HT-29 (cell line): Measurements from ENCODE around the gene TRAPPC10. TPM values are rescaled to one million over a fixed set of nuclear protein-coding genes. Genes with fewer than 3 reads are reported as not detected.

ENCODE experiments used
- DNase-seq: peaks from one replicate; pipeline ENCODE4 v3.0.0-alpha.2; 2015; ENCODE audit warnings: low spot score
- total RNA-seq: library from RNA; depleted of rRNA; stranded (reverse); fragments of >200 nt; shearing (Covaris generic); gene quantifications from 2 replicates; pipeline ENCODE4 v1.2.3, GENCODE V29; 2014

Gene TRAPPC10
- total RNA-seq, 1 experiment from 2014 or later: 19.0 TPM

DNA sequence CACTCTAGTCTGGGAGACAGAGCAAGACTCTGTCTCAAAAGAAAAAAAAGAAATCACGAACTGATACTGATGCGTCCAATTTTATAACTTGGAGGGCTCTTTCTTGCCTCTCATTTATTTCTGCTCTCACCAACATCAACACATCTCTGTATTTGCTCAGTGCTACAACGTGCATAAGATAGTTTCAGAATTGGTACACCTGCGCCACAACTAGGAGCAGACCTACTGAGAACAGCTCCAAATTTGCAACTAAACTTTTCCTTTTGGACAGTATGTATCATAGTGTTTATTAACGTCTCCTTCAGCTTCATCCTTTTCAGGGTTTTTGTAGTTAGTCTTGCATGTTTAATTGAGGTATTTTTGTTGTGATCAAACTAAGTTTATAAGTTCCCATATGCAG lies 27.7 kb downstream of the TRAPPC10 start:
- DNase-seq: no peak

DNA sequence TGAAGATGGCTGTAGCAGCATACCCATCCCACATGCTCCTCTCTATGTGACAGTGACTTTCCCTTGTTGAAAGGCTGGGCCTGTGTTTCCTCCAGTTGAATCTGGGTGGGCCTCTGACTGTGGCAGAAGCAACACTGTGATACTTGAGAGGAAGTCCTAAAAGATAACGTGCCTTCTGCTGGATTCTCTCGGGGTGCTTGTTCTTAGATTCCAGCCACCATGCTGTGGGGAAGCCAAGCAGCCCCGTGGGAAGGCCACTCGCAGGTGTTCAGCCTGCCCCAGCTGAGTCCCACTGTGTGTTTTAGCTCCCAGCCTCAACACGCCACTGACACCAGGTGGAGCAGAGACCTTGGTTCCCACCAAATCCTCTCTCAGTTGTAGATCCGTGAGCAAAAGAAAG lies 31.5 kb downstream of the TRAPPC10 start:
- no peak for DNase-seq

DNA sequence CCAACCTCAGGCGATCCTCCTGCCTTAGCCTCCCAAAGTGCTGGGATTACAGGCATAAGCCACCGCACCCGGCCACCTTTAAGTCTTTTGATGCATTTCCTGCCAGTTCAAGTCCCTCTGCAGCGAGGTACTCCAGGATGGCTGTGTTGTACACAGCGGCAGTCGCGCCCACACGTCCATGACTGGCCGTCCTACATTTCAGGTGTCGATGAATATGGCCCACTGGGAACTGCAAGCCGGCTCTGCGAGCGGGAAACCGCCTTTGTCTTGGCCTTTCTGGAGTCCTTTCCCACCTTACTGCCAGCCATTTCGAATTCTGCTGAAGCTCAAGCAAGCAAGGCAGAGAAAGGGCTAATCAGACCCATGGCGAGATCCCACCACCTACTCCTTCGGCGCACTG lies 34.6 kb downstream of the TRAPPC10 start:
- DNase-seq: no peak

DNA sequence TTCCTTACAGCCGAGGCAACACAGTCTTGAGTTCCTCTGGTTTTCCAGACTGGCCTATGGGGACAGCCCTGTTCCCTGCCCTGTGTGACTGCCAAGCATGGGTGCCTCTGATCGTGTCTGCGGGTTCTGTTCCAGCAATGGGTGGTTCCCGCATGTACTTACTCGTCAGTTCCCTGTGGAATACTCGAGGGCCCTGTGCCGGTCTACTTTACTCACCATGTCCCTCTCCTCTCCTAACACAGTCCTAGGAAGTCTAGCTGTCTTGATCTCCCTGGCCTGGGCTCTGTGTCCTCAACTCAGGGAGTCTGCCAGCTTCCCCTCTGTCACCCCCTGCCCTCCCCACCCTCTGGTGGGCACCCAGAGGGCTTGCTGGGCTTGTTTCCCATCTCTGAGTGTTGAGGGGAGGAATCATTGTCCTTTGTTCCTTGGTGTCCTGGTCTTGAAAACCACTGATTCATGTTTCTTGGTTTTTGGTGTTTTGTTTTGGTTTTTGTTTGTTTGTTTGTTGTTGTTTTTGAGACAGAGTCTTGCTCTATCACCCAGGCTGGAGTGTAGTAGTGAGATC lies 36.0 kb downstream of the TRAPPC10 start:
- no peak for DNase-seq

DNA sequence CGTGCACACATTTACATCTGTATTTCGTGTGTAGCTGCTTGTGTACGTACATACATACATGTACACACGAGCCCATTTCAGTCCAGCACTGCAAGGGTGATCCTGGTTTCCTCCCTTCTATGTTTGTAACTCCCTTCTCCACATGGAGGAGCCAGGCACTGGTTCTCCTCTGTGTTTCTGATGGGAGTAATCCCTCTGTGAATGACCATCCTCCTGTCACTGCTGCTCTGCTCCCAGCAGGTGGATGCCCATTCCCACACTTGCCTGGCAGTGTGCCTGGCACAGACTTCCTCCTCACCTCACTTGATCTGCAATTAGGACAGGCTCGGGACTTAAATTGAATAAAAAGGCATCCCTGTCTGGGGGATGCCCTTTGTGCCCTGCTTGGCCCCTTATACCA lies 37.1 kb downstream of the TRAPPC10 start:
- no peak for DNase-seq

DNA sequence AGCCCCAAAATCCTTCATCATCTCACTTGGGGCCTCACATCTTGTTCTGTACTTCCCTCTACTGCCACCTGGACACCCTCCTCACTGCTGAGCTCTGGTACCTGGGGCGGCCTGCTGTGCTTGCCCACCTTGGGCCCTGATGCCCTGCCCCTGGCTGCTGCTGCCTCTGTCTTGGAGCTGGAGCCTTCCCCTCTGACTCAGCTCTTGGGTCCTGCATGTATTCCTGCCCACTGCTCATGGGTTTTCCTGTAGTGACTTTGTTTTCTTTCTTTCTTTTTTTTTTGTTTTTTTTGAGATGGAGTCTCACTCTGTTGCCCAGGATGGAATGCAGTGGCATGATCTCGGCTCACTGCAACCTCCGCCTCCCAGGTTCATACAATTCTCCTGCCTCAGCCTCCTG lies 37.5 kb downstream of the TRAPPC10 start:
- DNase-seq: no peak

DNA sequence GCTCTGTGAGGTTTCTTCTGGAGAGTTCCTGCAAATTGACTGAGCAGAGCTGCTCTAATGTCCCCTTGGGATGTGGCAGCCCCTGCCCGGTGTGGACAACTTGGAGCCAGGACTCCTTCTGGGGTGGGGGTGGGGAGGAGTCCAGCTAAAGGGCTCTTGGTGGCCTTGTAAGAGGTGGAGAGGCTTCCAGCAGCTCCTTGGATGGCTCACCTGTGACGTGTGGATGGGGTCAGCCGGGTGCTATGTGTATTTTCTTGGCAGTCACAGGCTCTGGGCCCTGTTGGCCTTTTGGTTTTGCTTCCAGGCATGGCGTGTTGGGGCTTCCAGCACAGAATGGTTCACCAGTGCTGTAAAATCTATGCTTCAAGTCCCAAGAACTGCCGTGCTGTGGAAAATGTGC lies 38.2 kb downstream of the TRAPPC10 start:
- no peak for DNase-seq

DNA sequence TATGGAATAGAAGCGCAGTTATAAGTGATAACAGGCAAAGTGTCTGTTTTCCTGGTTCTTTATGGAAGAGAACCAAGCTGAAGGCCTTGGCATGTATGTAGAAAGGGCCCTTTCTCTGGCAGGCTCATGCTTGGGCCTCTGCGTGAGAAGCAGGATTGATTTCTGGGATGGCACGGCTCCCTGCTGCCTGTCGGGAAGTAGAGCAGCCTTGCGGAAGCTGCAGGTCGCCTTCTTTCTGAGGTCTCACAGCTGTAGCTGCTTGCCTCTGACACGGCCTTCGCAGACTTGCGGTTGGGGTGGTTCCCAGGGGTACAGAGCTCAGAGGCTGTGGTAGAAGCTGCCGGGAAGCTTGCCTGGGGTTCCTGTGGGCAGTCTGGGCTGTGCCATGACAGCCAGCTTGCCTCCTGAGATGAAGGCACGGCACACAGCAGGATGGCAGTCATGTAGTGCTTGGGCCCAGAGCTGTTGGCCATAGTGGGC lies 39.4 kb downstream of the TRAPPC10 start:
- DNase-seq: no peak

DNA sequence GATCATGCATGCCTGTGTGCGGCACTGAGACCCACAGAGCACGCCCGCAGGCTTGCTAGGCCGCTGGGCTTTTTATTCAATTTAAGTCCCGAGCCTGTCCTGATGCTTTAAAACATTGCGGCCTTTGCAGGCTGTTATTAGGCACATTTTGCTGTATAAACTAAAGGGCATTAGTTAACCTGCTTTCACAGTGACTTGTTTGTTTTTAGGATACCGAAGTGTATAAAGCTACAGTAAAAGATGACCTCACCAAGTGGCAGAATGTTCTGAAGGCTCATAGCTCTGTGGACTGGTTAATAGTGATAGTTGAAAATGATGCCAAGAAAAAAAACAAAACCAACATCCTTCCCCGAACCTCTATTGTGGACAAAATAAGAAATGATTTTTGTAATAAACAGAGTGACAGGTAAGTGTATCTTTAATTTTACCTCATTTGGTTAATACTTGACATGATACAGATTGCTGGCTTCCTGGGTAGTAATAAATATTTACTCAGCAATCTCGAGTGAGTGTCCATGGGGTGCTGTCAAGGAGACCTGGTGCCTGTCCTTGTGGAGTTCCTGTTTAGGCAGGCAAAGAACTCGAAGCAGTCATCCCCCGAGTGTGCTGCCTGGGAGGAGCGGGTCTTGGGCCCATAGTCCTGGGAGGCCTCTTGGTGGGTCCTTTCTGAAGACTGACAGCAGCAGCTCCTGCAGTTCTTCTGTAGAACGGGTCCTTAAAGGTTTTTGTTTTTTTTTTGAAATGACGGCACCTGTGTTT lies 40.1 kb downstream of the TRAPPC10 start:
- DNase-seq: no peak

DNA sequence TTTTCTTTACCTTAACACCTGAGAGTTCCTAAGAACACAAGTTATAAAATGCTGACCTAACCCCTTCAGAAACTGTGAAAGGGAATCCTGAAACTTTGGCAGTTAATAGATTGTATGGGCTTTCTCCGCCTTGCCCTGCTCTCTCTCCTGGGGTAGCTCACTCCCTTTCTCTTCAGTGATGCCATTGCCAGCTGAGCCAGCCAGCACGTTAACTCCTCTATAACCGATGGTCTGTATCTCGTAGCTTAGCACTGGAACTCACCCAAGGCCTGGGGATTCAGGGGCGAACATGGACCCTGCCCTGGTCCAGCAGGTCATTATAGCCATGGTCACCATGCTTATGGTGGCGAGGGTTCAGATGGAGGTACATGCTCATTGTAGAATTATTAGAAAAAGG lies 40.7 kb downstream of the TRAPPC10 start:
- no peak for DNase-seq

DNA sequence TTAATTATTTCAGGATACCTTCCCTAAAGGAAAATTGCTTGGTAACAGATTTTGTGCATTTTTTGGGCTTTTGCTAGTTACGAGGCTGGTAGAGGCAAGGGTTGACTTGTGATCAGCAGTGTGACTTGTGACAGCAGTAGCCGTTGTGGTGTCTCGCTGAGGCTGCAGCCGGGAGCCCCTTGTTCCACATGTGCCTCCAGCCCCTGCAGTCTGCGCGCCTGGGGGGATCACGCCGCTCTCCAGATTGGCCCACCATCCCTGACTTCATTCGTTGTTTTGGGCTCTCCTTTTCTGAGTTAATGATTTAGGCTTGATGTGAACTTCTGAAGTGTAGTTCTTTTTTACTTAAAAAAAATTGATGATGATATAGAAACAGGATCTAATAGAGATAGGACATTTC lies 41.5 kb downstream of the TRAPPC10 start:
- DNase-seq: no peak

DNA sequence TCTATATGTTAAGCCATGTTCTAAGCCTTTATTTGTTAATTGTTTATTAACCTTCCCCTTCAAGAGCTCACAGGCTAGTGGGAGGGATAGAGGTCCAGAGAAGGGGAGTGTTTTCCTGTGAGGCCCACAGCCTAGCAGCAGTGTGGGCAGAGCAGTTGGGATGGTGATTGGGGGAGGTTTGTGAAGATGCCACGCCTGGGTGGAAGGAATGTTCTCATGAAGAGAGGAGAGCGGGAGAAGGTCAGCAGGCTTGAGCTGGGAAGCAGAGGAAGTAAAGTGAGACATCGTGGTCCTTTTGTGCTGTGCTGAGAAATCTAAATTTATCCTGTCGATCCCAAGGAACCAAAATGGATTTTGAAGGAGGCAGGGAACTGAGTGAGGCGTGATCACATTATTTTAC lies 42.6 kb downstream of the TRAPPC10 start:
- DNase-seq: no peak

DNA sequence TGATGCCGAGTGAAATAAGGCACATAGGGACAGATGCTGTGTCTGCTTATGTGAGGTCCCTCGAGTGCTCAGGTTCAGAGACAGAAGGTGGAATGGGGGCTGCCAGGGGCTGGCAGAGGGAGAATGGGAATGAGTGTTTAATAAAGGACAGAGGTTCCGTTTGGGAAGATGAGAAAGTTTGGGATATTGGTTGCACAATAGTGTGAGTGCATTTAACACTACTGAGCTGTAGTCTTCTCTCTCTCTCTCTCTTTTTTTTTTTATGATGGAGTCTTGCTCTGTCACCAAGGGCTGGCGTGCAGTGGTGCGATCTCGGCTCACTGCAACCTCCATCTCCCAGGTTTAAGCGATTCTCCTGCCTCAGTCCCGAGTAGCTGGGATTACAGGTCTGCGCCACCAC lies 44.9 kb downstream of the TRAPPC10 start:
- no peak for DNase-seq

DNA sequence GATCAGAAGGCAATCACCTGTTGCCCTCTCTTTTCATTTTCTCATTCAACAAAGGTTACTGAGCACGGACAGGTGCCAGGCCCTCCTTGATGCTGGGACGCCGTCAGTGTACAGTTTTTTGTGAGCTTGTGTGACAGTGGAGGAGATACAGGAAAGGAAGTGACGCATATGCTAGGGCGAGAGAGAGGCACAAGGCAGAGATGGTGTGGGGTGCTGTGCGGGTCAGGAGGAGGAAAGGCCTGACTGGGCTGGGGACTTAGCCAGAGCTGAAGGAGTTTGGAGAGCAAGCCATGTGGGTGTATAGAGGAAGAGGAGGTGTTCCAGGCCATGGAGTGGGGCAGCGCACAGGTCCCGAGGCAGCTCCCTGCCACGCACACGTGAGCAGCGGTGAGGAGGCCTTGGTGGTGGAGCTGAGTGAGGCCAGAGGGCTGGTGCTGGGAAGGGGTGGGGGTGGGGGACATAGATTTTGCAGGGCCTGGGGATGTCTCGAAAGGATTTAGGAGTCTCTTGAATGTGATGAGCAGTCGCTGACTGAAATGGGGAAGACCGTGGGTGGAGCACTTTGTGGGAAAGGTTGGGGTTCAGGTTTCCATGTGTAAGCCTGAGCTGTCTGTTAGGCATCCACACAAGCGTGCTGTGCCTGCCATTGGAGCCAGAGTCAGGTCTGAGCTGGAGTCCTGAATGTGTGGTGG lies 46.0 kb downstream of the TRAPPC10 start:
- DNase-seq: no peak

DNA sequence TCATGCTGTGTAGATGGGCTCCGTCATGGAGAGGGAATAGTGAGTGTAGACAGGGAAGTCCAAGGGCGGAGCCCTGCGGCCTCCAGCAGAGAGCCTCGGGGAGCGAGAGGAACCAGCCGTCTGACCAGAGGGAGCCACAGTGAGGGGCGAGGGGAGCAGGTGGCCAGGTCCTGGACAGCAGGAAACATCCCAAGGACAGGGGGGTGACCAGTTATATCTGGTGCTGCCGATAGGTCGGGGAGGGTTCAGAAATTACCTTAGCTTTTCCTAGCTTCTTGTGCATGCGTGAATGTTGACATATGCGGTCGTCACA lies 46.5 kb downstream of the TRAPPC10 start:
- DNase-seq: no peak

DNA sequence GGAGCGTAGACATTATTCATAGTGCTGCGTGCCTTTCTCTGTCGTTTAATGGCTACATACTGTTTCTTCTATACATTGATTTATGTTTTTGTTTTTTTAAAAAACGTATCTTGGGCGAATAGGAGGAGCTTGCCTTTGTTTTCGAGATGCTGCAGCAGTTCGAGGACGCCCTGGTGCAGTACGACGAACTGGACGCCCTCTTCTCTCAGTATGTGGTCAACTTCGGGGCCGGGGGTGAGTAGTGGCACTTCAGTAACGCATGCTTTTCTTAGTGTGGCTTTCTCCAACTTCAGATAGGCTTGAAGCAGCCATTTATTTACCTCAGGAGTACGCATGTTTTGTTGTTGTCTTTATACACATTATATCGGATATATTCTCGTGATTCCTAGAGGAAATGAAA lies 46.9 kb downstream of the TRAPPC10 start:
- no peak for DNase-seq

DNA sequence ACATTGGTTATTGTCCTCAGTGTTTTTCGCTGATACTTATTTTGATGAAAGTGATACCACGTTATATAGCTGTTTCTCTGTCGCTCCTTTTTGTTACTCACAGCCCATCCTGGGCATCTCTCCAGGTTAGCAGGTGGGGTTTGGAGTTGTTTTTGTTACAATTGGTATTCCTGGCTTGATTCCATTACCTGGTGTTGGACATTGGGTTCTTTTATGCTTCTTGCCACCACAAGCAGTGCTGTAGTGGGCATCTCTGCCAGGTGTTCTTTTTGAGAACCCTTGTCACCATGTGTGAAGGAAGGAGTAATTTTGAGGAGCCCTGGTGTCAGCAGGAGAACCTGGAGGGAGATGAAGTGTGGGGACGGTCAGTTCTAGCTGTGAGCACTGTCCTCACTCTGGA lies 47.6 kb downstream of the TRAPPC10 start:
- no peak for DNase-seq

DNA sequence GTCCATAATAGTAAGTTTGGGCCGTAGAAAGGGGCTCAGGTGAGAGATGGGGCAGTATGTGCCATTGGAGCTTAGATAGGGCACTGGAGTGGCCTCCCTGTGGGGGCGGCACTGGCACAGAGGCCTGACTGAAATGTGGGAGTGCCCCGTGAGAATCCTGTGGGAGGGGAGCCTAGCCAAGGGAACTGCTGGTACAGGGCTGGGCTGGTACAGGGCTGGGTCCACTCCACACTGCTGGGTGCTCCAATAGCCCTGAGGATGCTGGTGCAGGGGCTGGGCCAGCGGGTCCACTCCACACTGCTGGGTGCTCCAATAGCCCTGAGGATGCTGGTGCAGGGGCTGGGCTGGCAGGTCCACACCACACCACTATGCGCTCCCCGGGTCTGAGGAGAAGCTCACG lies 50.3 kb downstream of the TRAPPC10 start:
- DNase-seq: no peak

DNA sequence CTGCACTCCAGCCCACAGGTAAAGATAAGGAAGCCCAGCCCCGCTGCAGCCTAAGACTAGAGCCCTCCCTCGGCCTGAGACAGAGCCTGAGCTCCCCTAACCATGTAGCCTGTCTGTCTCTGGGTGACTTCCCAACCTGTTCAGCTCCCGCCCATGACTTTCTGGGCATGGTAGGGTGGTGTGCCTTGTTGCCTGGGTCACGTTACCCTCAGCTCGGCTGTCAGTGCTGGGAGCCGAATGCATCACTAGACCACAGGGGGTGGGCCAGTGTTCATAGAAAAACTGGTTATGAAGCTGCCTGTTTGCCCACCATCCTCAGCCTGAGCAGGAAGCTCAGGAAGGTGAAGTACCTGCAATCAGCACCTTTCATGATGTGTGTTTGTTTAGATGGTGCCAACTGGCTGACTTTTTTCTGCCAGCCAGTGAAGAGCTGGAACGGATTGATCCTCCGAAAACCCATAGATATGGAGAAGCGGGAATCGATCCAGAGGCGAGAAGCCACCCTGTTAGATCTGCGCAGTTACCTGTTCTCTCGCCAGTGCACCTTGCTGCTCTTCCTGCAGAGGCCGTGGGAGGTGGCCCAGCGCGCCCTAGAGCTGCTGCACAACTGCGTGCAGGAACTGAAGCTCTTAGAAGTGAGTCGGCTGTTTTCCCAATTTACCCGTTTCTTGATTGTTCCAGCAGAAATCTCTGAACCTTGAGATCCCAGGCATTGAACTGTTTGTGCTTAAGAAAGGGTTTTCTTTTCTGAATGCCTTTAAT lies 51.2 kb downstream of the TRAPPC10 start:
- DNase-seq: no peak

DNA sequence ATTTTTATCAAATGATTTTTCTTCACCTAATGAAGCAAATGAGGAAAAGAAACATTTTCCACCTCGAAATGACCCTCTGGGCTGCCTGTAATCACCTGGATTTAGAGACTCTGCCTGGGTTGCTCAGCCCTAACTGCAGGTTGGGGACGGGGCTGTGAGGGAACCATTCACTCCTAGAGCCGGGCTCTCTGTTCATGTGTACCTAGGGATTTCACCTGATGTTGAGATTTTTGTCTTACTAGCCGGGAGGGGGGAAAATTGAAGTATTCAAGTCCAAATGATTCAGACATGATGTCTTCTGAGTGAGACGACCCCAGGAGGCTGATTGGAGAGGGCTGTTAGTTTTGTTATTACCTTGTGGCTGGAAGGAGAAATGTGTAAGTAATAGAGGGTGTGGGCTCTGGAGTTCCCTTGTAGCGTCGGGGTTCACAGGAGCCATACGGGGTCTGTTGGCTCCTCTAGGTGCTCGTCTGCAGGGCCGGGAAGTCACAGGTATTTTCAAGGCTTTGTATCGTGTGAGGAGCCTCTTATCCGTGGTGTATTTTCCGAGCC lies 52.8 kb downstream of the TRAPPC10 start:
- no peak for DNase-seq

DNA sequence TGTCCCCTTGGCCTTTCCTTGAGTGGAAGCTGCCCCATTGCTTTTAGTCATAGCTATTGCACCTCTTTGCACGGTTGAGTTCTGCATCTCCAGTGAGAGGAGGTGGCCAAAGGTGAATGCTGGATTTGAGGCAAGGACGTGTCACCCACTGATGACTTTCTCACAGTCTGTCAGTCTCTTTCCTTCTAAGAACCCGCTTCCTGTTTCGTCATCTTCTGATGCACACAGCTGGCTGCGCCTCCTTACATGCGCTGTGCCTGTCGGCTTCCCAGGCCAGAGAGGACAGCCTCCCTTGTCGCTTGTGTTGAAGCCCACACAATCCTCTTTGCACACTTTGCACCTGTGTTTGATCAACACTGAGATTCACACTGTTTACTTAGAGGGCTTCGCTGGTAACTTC lies 53.3 kb downstream of the TRAPPC10 start:
- DNase-seq: no peak

DNA sequence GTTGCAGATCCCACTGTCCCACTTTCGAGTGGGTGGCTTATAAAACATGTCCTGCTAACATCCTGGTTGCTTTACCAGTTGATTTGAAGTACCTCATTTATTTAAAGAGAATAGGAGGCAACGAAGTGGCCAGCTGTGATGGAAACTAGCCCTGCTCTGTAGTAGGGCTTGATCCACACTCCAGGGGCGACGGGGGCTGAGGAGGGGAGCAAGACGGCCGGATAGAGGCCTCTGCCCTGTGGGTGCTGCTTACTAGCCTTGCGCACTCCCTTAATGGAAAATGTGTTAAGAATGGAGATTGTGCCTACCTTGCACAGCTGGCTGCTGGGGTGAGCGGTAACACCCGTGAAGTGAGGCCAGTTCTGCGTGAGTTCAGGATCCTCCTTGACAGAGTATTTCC lies 54.0 kb downstream of the TRAPPC10 start:
- DNase-seq: no peak
